GM12878 (cell line): ENCODE data around the gene NOXA1. TPM values are rescaled to one million over a fixed set of nuclear protein-coding genes. Genes with fewer than 3 reads are reported as not detected.

Experiments
- ATAC-seq: fragments of 200-7000 bp; cut with Tn5 transposase; 3 replicates; pipeline ENCODE4 v1.9.1; 2020; ENCODE audit warnings: mild to moderate bottlenecking, moderate library complexity
- BruUV-seq: library from RNA; stranded (reverse); fragments of 400-500 nt; replicated peaks from 2 replicates; lab custom pipeline; 2021; lab: Mats Ljungman, UMichigan
- CTCF ChIA-PET: fragments of 300-600 bp; sonication (Branson Sonifier 250); formaldehyde crosslinking; extraction: SDS; loops from one replicate; lab custom pipeline; 2021; ENCODE audit warnings: inconsistent platforms; lab: Yijun Ruan, JAX
- POLR2A ChIA-PET: fragments of 350-600 bp; formaldehyde crosslinking; extraction: SDS; loops from one replicate; lab custom pipeline; 2021; ENCODE audit warnings: inconsistent platforms; lab: Charles Lee
- RAD21 ChIA-PET: fragments of 300-600 bp; sonication (Branson Sonifier 250); formaldehyde crosslinking; loops from one replicate; lab custom pipeline; 2023; ENCODE audit warnings: antibody characterized with exemption; ENCODE audit not compliant: unreplicated experiment; lab: Charles Lee
- SMC1A ChIA-PET: fragments of 300-600 bp; sonication (Branson Sonifier 250); formaldehyde crosslinking; loops from one replicate; lab custom pipeline; 2023; ENCODE audit not compliant: unreplicated experiment, uncharacterized antibody; lab: Charles Lee
- DNase-seq: peaks from one replicate; pipeline ENCODE4 v3.0.0-alpha.2; 2011; ENCODE audit warnings: low read depth, low spot score
- FAIRE-seq: peaks from 3 replicates; lab custom pipeline; 2011; peaks lifted over from hg19 to GRCh38; lab: Jason Lieb, UNC
- H2AFZ ChIP-seq: 2 replicates; pipeline ENCODE4 v1.6.0; 2011; ENCODE audit warnings: low read depth, low read length, control low read depth; ENCODE audit not compliant: control insufficient read depth
- H3K27ac ChIP-seq: 2 replicates; pipeline ENCODE4 v1.5.1; 2011; ENCODE audit warnings: control low read depth; ENCODE audit not compliant: control insufficient read depth, insufficient read depth
- H3K27me3 ChIP-seq, 2 experiments: replicated peaks in 1 of 2; 2 replicates each; pipeline versions ENCODE4 v1.6.0 to v1.6.1; 2011; ENCODE audit warnings: low read length in 1 of 2; ENCODE audit not compliant: control insufficient read depth in 2 of 2, insufficient read depth in 2 of 2
- H3K36me3 ChIP-seq, 2 experiments: 2 replicates each; pipeline ENCODE4 v1.5.1; 2011; ENCODE audit warnings: low read length in 1 of 2; ENCODE audit not compliant: control insufficient read depth in 2 of 2, insufficient read depth in 2 of 2
- H3K4me1 ChIP-seq: 2 replicates; pipeline ENCODE4 v1.6.1; 2011; ENCODE audit warnings: mild to moderate bottlenecking, low read length, moderate library complexity, mixed read lengths; ENCODE audit not compliant: control insufficient read depth, insufficient read depth
- H3K4me2 ChIP-seq: 2 replicates; pipeline ENCODE4 v1.6.0; 2011; ENCODE audit warnings: control low read depth; ENCODE audit not compliant: control insufficient read depth, insufficient read depth
- H3K4me3 ChIP-seq: fragments of 200-600 bp; sonication (generic); 2 replicates; pipeline ENCODE4 v1.5.1; 2016
- H3K79me2 ChIP-seq: 2 replicates; pipeline ENCODE4 v1.6.0; 2011; ENCODE audit warnings: low read length; ENCODE audit not compliant: control insufficient read depth, insufficient read depth
- H3K9ac ChIP-seq: 2 replicates; pipeline ENCODE4 v1.8.0; 2011; ENCODE audit warnings: low read length, control low read depth, mixed read lengths; ENCODE audit not compliant: control insufficient read depth, insufficient read depth
- H3K9me3 ChIP-seq: replicated peaks from 3 replicates; pipeline ENCODE4 v1.5.1; 2011; ENCODE audit warnings: mild to moderate bottlenecking, low read length; ENCODE audit not compliant: control insufficient read depth, insufficient read depth
- H4K20me1 ChIP-seq: 2 replicates; pipeline ENCODE4 v1.6.0; 2011; ENCODE audit not compliant: control insufficient read depth, insufficient read depth
- BACH1 ChIP-seq: fragments of 450-650 bp; IDR thresholded peaks from 2 replicates; pipeline ENCODE4 v1.6.1; 2017; ENCODE audit warnings: mild to moderate bottlenecking, borderline replicate concordance
- CEBPB ChIP-seq, 2 experiments: fragments of 150-350 bp in 1 of 2; IDR thresholded peaks; 2 replicates each; pipeline ENCODE4 v1.6.1; 2012 to 2014; ENCODE audit warnings: low read depth in 2 of 2, low read length in 2 of 2, borderline replicate concordance in 1 of 2, inconsistent platforms in 1 of 2
- E4F1 ChIP-seq: fragments of 450-650 bp; IDR thresholded peaks from 2 replicates; pipeline ENCODE4 v1.6.1; 2018; ENCODE audit warnings: borderline replicate concordance, mild to moderate bottlenecking; ENCODE audit not compliant: partially characterized antibody
- IRF3 ChIP-seq: fragments of 450-650 bp; IDR thresholded peaks from 2 replicates; pipeline ENCODE4 v1.6.1; 2014; ENCODE audit warnings: mild to moderate bottlenecking
- KLF5 ChIP-seq: fragments of 450-650 bp; IDR thresholded peaks from 2 replicates; pipeline ENCODE4 v1.6.1; 2014; ENCODE audit warnings: mild to moderate bottlenecking; ENCODE audit not compliant: partially characterized antibody
- NFYA ChIP-seq: IDR thresholded peaks from 2 replicates; pipeline ENCODE4 v1.6.1; 2011; ENCODE audit warnings: low read depth, mild to moderate bottlenecking, low read length, improper control_type of control experiment, borderline replicate concordance
- POLR2AphosphoS5 ChIP-seq: IDR thresholded peaks from 2 replicates; pipeline ENCODE4 v1.6.1; 2011; ENCODE audit warnings: mild to moderate bottlenecking, low read length, inconsistent platforms
- RCOR1 ChIP-seq: conservative IDR thresholded peaks from 2 replicates; pipeline ENCODE4 v1.6.1; 2012; ENCODE audit warnings: low read depth, low read length, improper control_type of control experiment
- RELB ChIP-seq: fragments of 450-650 bp; IDR thresholded peaks from 2 replicates; pipeline ENCODE4 v1.6.1; 2017; ENCODE audit warnings: low read depth, mild to moderate bottlenecking, moderate library complexity
- REST ChIP-seq: IDR thresholded peaks from 2 replicates; pipeline ENCODE4 v1.6.1; 2012; ENCODE audit warnings: mild to moderate bottlenecking, low read depth, low read length
- USF1 ChIP-seq: IDR thresholded peaks from 2 replicates; pipeline ENCODE4 v1.6.1; 2011; ENCODE audit warnings: borderline replicate concordance, low read depth, mild to moderate bottlenecking, moderate library complexity, mixed read lengths, low read length; ENCODE audit not compliant: insufficient read depth; ENCODE audit errors: extremely low read length
- ZBED1 ChIP-seq: IDR thresholded peaks from 2 replicates; pipeline ENCODE4 v1.6.1; 2016; ENCODE audit warnings: borderline replicate concordance
- ZNF384 ChIP-seq: IDR thresholded peaks from 2 replicates; pipeline ENCODE4 v1.6.1; 2012; ENCODE audit warnings: low read depth, mild to moderate bottlenecking, low read length, improper control_type of control experiment, borderline replicate concordance
- WGBS: methylation state at CpG from one replicate; pipeline ENCODE4 v1.1.6; 2016; ENCODE audit warnings: low lambda C conversion rate; ENCODE audit not compliant: insufficient replicate concordance, insufficient coverage; ENCODE audit errors: missing lambda C conversion rate; 5-methylcytosine and 5-hydroxymethylcytosine counted together
- in situ Hi-C: fragments of 300-500 bp; cut with MboI; formaldehyde crosslinking; loops from 9 replicates; pipeline ENCODE4 v1.14.3; 2018; ENCODE audit warnings: mixed read lengths
- intact Hi-C: fragments of 100-400 bp; cut with micrococcal nuclease; formaldehyde crosslinking; loops from one replicate; pipeline ENCODE4 v1.14.2; 2022; ENCODE audit not compliant: unreplicated experiment
- polyA plus RNA-seq, 11 experiments: library from polyadenylated mRNA; depleted of rRNA in 4 of 11; unstranded in 6 of 11; stranded (reverse) in 5 of 11; fragments of >200 nt; fragmentation: Nextera tagmentation in 4 of 11; fragmentation: Illumina TruSeq in 1 of 11; extraction: Ambion mirVana in 4 of 11; extraction: Trizol in 1 of 11; gene quantifications; 1 replicate in 1 of 11; 2 replicates in 10 of 11; pipeline versions ENCODE4 v1.2.1 to v1.2.3, GENCODE V29; 2011 to 2016; ENCODE audit warnings: inconsistent platforms in 2 of 11, missing spikeins in 2 of 11, low read depth in 1 of 11
- total RNA-seq, 4 experiments: library from RNA; depleted of rRNA in 3 of 4; stranded (reverse); fragments of >200 nt in 3 of 4; fragmentation: Illumina TruSeq in 1 of 4; extraction: Trizol in 1 of 4; gene quantifications; 2 replicates each; pipeline versions ENCODE4 v1.2.1 to v1.2.3, GENCODE V29; 2013 to 2021

NOXA1 gene
- total and polyA plus RNA-seq, 10 of the 15 experiments (the other 5 are each of a cell fraction or from before 2014, with no cell fraction given), result 0.08 to 0.20 TPM; not detected in 8

GRCh38 chr9:137459152-137459600 is 36.0 kb downstream of the NOXA1 start, which contains the start of gene NSMF:
NSMF (minus strand) TSS chr9:137459334; CDS start chr9:137459102, 232 bp downstream.
- peak within 1 kb of the TSS; percentile 98 for H3K4me2 ChIP-seq
- ChIA-PET CTCF (interaction anchor here (1.0 to 1.3 kb wide), 3 partner anchors 13 to 157 kb away, joined by 3 to 6 read pairs (median 4); partner anchors contain the start of gene NRARP), RAD21 (no interaction called here), SMC1A (no interaction called here), POLR2A (interaction anchor here (0.5 to 1.0 kb wide), 3 partner anchors 72 to 308 kb away, joined by 3 to 5 read pairs (median 4); no protein-coding TSS in a partner anchor)
- ATAC-seq, result peak; percentile 66
- peak within 1 kb of the TSS; percentile 76 for H3K9ac ChIP-seq
- peak within 1 kb of the TSS; percentile 89 for H2AFZ ChIP-seq
- FAIRE-seq, result peak; percentile 78
- in situ Hi-C loops (no loop called here), intact Hi-C loops (no loop called here)
- peak within 1 kb of the TSS; percentile 90 for H3K4me3 ChIP-seq
- under 1% methylated on average over 27 of the region's 62 CpGs for WGBS
- H3K9me3 ChIP-seq, result no peaks in the 10 kb centered on the region
- H4K20me1 ChIP-seq, result no peaks in the 10 kb centered on the region
- no peaks in the 10 kb centered on the region for H3K27me3 ChIP-seq
- no peak for DNase-seq
- BruUV-seq, result no TSS peak
- H3K27ac ChIP-seq, result peak within 1 kb of the TSS; percentile 61
- no peaks in the 10 kb centered on the region for H3K36me3 ChIP-seq
- peaks cover 35% of the 10 kb centered on the region for H3K4me1 ChIP-seq
- H3K79me2 ChIP-seq, result peaks cover 9% of the 10 kb centered on the region
- TF ChIP-seq RCOR1 (no peak), E4F1 (no peak), ZNF384 (no peak), POLR2AphosphoS5 (peak; percentile 39; the same call in 1 of the 2 replicates), ZBED1 (no peak), USF1 (no peak), BACH1 (peak; percentile 85), CEBPB (IDR thresholded peaks at IDR 0.05; ENCODE audit: borderline replicate concordance in 1 of 2, low read depth in 2 of 2, low read length in 2 of 2) (no peak), IRF3 (0 out of 2 replicates have a peak, but pooled peaks have one; percentile 25), REST (no peak), NFYA (no peak), RELB (no peak), KLF5 (no peak)
